HG03060 (cell line): ENCODE results near the gene RBMS2.
"Not testable (repeated sequence)": the region's sequence is repeated elsewhere in the genome, so short reads cannot be mapped to it uniquely, and the experiment has no call there.

Experiments
- ATAC-seq: cut with Tn5 transposase; IDR thresholded peaks from one replicate; pipeline ENCODE4 v1.9.1; 2021; ENCODE audit warnings: low read depth, moderate number of reproducible peaks; ENCODE audit not compliant: unreplicated experiment

Gene RBMS2

GRCh38 chr12:56521590-56522371 lies at the start of gene RBMS2:
TSS of gene RBMS2 (plus strand) at chr12:56521820. CDS start at chr12:56522024, 204 bp downstream.
- peak; percentile 47 for ATAC-seq

- no peak for ATAC-seq
These were observed 47.2 kb upstream of the RBMS2 start for GRCh38 chr12:56474389-56474788.

DNA sequence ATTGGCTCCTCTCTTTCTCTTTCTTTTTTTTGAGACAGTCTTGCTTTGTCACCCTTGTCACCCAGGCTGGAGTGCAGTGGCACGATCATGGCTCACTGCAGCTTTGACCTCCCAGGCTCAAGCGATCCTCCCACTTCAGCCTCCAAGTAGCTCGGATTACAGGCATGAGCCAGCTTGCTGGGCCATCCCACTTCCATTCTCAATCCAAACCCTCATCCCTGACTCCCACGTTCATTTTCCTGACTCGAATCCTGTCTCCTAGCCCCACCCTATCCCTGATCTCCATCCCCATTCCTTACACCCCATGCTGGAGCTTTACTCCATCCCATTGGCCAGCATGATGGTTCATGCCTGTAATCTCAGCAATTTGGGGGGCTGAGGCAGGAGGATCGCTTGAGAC lies 45.5 kb upstream of the RBMS2 start:
- ATAC-seq: no peak

DNA sequence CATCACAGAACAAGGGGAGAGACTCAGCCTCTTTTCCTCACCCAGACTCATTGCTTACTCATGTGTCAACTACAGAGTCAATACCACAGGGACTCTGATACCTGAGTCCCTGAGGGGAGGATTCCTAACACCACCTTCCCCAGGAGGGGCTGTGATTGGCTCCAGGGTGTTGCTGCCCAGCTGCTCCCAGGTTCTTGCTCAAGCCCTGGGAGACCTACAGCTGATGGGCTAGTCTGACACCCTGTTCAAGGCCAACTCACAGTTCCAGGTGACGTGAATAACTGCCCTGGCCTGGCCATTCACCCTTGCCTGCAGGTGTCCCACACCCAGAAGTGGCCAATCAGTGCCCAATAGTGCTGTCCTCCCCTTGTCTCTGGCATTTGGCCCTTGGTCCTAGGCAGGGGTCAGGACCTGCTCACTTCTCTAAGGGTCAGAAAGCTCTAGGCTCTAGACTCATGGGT lies 44.6 kb upstream of the RBMS2 start:
- no peak for ATAC-seq

- no peak for ATAC-seq
These were observed 43.9 kb upstream of the RBMS2 start for GRCh38 chr12:56477521-56478225.

DNA sequence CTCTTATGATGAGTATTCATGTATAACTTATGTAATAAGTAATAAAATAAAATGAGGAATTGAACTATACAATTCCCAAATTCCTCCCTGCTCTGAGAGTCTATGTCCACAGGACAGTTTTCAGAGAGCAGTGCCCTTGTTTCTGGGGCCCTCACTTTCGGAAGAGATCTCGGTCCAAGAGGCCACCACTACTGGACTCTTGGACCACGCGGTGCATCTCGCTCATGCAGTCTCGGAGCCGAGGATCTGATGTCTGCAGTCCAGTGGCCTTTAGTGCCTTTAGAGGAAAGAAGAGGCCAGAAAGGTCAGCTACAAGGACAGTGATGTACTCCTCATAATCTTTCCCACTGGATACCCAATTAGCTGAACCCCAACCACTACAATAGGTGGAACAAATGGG lies 42.0 kb upstream of the RBMS2 start:
- ATAC-seq: no peak

DNA sequence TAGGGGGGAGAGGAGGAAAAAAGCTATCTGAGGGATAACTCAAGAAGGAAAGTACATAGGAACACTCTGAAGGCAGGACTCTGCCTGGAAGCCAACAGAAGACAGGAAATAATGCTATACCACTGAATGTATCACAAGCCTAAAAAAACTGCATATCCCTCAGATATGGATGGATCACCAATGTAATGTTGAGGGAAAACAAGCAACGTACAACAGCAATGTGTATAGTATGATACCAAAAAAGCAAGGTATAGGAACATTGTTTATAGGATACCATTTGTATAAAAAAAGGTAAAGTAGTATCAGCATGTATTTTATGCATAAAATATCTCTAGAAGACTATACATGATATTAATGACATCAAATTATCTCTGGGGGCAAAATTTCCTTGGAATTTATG lies 37.1 kb upstream of the RBMS2 start:
- ATAC-seq: no peak

GRCh38 chr12:56486694-56487093 lies 34.9 kb upstream of the RBMS2 start:
- ATAC-seq: no peak

DNA sequence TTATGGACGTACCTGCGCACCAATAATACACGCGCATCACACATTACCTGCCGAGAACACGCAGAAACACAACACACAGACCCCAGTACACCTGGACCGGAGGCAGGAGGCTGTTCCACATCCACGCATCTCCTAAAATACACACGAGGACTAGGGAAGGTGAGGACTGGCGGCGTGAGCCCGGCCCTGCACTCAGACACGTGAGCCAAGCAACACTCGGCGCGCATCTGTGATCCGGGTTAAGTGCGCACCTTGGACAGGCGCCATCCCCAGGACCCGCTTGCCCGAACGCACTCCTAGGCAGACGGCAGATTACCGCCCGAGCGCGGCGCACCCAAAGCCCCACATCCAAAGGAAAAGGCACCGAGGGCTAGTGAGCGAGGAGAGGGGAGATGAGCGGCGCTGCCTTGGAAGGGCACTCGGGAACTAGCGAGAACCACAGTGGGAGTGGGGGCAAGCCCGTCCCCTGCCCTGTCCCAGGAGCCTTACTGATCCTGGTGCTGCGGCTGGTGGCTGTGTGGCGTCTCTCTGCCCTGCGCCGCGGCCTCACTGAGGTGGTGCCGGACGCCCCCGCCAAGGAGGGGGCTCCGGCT lies 34.1 kb upstream of the RBMS2 start:
- ATAC-seq: peak; percentile 10

- peak; percentile 62 for ATAC-seq
These were observed 33.3 kb upstream of the RBMS2 start, which contains the start of gene GLS2 for GRCh38 chr12:56488041-56488955. TSS of gene GLS2 (minus strand) at chr12:56488161. CDS start at chr12:56488118, 43 bp downstream.

DNA sequence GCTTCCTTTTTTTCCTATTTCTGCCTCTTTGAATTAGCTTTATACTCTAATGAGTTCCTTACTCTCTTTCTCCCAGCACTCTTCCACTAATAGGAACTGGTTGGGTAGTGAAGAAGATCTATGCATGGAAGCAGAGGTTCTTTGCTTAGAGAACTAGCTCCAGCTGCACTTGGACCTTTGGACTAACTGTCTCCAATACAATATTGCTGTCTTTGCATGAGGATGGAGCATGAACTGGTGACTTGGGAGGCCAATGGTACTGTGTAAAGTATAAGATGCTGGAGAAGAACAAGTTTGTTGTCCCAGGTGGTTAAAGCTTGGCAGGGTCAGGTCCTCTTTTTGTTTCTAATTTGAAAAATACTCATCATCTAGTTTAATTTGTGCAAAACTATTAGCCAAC lies 31.3 kb upstream of the RBMS2 start:
- ATAC-seq: no peak

DNA sequence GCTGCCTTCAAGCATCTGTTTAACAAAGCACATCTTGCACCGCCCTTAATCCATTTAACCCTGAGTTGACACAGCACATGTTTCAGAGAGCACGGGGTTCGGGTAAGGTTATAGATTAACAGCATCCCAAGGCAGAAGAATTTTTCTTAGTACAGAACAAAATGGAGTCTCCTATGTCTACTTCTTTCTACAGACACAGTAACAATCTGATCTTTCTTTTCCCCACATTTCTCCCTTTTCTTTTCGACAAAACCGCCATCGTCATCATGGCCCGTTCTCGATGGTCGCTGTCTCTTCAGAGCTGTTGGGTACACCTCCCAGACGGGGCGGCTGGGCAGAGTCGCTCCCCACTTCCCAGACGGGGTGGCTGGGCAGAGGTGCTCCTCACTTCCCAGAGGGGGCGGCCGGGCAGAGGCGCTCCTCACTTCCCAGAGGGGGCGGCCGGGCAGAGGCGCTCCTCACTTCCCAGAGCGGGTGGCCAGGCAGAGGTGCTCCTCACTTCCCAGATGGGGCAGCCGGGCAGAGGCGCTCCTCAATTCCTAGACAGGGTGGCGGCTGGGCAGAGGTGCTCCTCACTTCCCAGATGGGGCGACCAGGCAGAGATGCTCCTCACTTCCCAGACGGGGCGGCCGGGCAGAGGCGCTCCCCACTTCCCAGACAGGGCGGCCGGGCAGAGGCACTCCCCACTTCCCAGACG lies 28.1 kb upstream of the RBMS2 start:
- not testable (repeated sequence) for ATAC-seq

DNA sequence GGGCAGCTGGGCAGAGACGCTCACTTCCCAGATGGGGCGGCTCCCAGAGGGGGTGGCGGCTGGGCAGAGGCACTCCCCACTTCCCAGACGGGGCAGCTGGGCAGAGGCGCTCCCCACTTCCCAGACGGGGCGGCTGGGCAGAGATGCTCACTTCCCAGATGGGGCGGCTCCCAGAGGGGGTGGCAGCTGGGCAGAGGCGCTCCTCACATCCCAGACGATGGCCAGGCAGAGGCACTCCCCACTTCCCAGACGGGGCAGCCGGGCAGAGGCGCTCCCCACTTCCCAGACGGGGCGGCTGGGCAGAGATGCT lies 27.6 kb upstream of the RBMS2 start:
- ATAC-seq: not testable (repeated sequence)

GRCh38 chr12:56494481-56494880 lies 27.1 kb upstream of the RBMS2 start:
- not testable (repeated sequence) for ATAC-seq

DNA sequence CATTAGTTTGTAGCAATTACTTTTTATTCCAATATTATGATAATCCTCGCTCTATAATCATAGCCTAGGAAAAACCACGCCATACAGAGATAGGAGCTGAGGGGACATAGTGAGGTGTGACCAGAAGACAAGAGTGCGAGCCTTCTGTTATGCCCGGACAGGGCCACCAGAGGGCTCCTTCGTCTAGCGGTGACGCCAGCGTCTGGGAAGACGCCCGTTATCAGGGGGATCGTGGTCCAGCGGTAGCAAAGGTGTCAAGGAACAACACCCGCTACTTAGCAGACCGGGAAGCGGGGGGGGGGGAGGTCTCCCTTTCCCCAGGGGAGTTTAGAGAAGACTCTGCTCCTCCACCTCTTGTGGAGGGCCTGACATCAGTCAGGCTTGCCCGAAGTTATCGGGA lies 24.9 kb upstream of the RBMS2 start:
- ATAC-seq: not testable (repeated sequence)

GRCh38 chr12:56498126-56498902 lies 23.3 kb upstream of the RBMS2 start:
- not testable (repeated sequence) for ATAC-seq

DNA sequence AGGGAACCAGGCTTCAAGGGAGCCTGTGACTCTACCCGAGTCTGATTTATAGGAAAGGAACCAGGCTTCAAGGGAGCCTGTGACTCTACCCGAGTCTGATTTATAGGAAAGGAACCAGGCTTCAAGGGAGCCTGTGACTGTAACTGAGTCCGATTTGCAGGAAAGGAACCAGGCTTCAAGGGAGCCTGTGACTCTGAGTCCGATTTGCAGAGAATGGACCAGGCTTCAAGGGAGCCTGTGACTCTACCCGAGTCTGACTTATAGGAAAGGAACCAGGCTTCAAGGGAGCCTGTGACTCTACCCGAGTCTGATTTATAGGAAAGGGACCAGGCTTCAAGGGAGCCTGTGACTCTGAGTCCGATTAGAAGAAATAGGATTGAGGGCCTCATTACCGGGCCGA lies 22.2 kb upstream of the RBMS2 start:
- not testable (repeated sequence) for ATAC-seq

DNA sequence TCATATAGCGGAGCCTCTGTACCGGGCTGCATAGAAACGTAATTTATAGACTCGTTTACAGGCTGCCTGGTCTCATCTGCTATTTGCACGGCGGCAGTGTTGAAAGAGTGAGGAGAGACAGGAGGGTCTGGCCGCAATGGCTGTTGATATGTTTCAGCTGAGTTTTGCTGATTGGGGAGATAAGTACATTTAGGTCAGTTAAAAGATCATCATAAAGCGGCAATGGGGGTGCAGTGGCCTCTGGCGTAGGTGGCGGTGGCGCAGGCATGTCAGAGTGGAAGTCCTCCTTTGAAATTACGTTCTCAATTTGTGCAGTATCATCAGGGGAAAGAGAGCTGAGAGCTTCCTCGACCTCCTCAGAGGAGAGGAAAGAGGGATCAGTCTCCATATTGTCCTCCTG lies 21.7 kb upstream of the RBMS2 start:
- not testable (repeated sequence) for ATAC-seq

- ATAC-seq: no peak
These were observed 10.8 kb upstream of the RBMS2 start for GRCh38 chr12:56510786-56511185.
